K562 (cell line): ENCODE results near the gene OTUD5. TPM values are rescaled to one million over a fixed set of nuclear protein-coding genes. Genes with fewer than 3 reads are reported as not detected.

Source experiments
- C11orf30 ChIP-seq: fragments of 450-650 bp; IDR thresholded peaks from 2 replicates; pipeline ENCODE4 v1.6.1; 2016; ENCODE audit warnings: low read depth, mild to moderate bottlenecking
- CREB1 ChIP-seq, 2 experiments: sonication (generic) in 1 of 2; formaldehyde crosslinking in 1 of 2; IDR thresholded peaks; 2 replicates each; pipeline versions ENCODE4 v1.6.1 to v1.8.0; 2012 to 2022; ENCODE audit warnings: inconsistent platforms in 1 of 2, mild to moderate bottlenecking in 1 of 2, missing genetic modification reagents in 1 of 2, moderate library complexity in 1 of 2
- E2F8 ChIP-seq: fragments of 450-650 bp; IDR thresholded peaks from 2 replicates; pipeline ENCODE4 v1.7.1; 2018; ENCODE audit warnings: mild to moderate bottlenecking, low read depth; ENCODE audit not compliant: partially characterized antibody
- FOS ChIP-seq: IDR thresholded peaks from 3 replicates; pipeline ENCODE4 v1.6.1; 2011; ENCODE audit not compliant: insufficient read length; ENCODE audit errors: extremely low read depth
- JUND ChIP-seq, 2 experiments: IDR thresholded peaks; 2 replicates in 1 of 2; 3 replicates in 1 of 2; pipeline ENCODE4 v1.6.1; 2011; ENCODE audit warnings: borderline replicate concordance in 2 of 2, low read depth in 2 of 2, low read length in 2 of 2, improper control_type of control experiment in 1 of 2, missing biosample characterization in 1 of 2, missing genetic modification characterization in 1 of 2, missing genetic modification reagents in 1 of 2
- KDM4B ChIP-seq, 2 experiments: fragments of 450-650 bp in 1 of 2; sonication (generic) in 1 of 2; IDR thresholded peaks; 2 replicates each; pipeline ENCODE4 v1.6.1; 2016 to 2017; ENCODE audit warnings: borderline replicate concordance in 2 of 2, antibody characterized with exemption in 1 of 2, low read depth in 1 of 2, mild to moderate bottlenecking in 1 of 2
- MLLT1 ChIP-seq, 2 experiments: fragments of 450-650 bp; IDR thresholded peaks; 2 replicates each; pipeline ENCODE4 v1.6.1; 2016
- MYC ChIP-seq, 2 experiments: fragments of 250-450 bp in 1 of 2; sonication (Bioruptor Pico) in 1 of 2; IDR thresholded peaks; 2 replicates each; pipeline versions ENCODE4 v1.5.1 to v1.6.1; 2012 to 2021; ENCODE audit warnings: low read depth in 2 of 2, borderline replicate concordance in 1 of 2, improper control_type of control experiment in 1 of 2, low read length in 1 of 2, mild to moderate bottlenecking in 1 of 2, moderate library complexity in 1 of 2
- MYNN ChIP-seq, 2 experiments: sonication (generic); formaldehyde crosslinking in 1 of 2; IDR thresholded peaks; 2 replicates each; pipeline versions ENCODE4 v1.5.0 to v1.6.1; 2016 to 2020; ENCODE audit warnings: antibody characterized with exemption in 1 of 2, missing genetic modification reagents in 1 of 2
- NEUROD1 ChIP-seq: fragments of 150-350 bp; IDR thresholded peaks from 2 replicates; pipeline ENCODE4 v1.6.1; 2014; ENCODE audit warnings: borderline replicate concordance, low read length, low read depth; ENCODE audit not compliant: partially characterized antibody
- NUFIP1 ChIP-seq: fragments of 450-650 bp; IDR thresholded peaks from 2 replicates; pipeline ENCODE4 v1.6.1; 2018; ENCODE audit not compliant: partially characterized antibody
- PHF8 ChIP-seq: fragments of 200-600 bp; sonication (generic); IDR thresholded peaks from 2 replicates; pipeline ENCODE4 v1.6.1; 2012; ENCODE audit warnings: mixed run types, mild to moderate bottlenecking, inconsistent platforms, low read length, moderate library complexity, borderline replicate concordance
- SMAD1 ChIP-seq: fragments of 150-350 bp; IDR thresholded peaks from 2 replicates; pipeline ENCODE4 v1.6.1; 2014; ENCODE audit warnings: low read length, low read depth; ENCODE audit not compliant: partially characterized antibody
- SNIP1 ChIP-seq: fragments of 450-650 bp; IDR thresholded peaks from 2 replicates; pipeline ENCODE4 v1.7.1; 2017; ENCODE audit warnings: low read depth, mild to moderate bottlenecking
- SOX6 ChIP-seq: fragments of 450-650 bp; IDR thresholded peaks from 2 replicates; pipeline ENCODE4 v1.6.1; 2014; ENCODE audit warnings: mild to moderate bottlenecking
- TAL1 ChIP-seq: fragments of 450-650 bp; IDR thresholded peaks from 2 replicates; pipeline ENCODE4 v1.6.1; 2016; ENCODE audit warnings: mild to moderate bottlenecking
- TARDBP ChIP-seq: fragments of 450-650 bp; IDR thresholded peaks from 2 replicates; pipeline ENCODE4 v1.6.1; 2016
- TCFL5 ChIP-seq: fragments of 250-450 bp; sonication (Bioruptor Pico); conservative IDR thresholded peaks from 2 replicates; pipeline ENCODE4 v1.6.1; 2021; ENCODE audit warnings: mild to moderate bottlenecking, moderate library complexity, matching md5 sums
- ZNF431 ChIP-seq: sonication (generic); formaldehyde crosslinking; IDR thresholded peaks from 2 replicates; pipeline ENCODE4 v1.8.0; 2022; ENCODE audit warnings: mild to moderate bottlenecking, missing genetic modification reagents
- ZNF655 ChIP-seq: fragments of 250-450 bp; sonication (Bioruptor Pico); IDR thresholded peaks from 2 replicates; pipeline ENCODE4 v1.5.0; 2021
- ZNF707 ChIP-seq: fragments of 250-450 bp; sonication (Bioruptor Pico); conservative IDR thresholded peaks from 2 replicates; pipeline ENCODE4 v1.8.0; 2022; ENCODE audit warnings: inconsistent platforms, mild to moderate bottlenecking, moderate library complexity
- ZSCAN32 ChIP-seq: fragments of 450-650 bp; formaldehyde crosslinking; IDR thresholded peaks from 2 replicates; pipeline ENCODE4 v1.4.0; 2020; ENCODE audit warnings: mild to moderate bottlenecking, moderate library complexity
- polyA plus RNA-seq, 8 experiments: library from polyadenylated mRNA; depleted of rRNA in 4 of 8; stranded (reverse) in 5 of 8; unstranded in 3 of 8; fragments of >200 nt; fragmentation: Nextera tagmentation in 2 of 8; fragmentation: Illumina TruSeq in 1 of 8; extraction: Ambion mirVana in 2 of 8; extraction: Trizol in 1 of 8; gene quantifications; 2 replicates each; pipeline versions ENCODE4 v1.2.1 to v1.2.3, GENCODE V29; 2011 to 2014; ENCODE audit warnings: inconsistent platforms in 1 of 8, missing spikeins in 1 of 8
- total RNA-seq, 7 experiments: library from RNA; depleted of rRNA in 6 of 7; stranded (reverse); fragments of >200 nt in 6 of 7; fragmentation: Illumina TruSeq in 2 of 7; extraction: Trizol in 2 of 7; gene quantifications; 2 replicates each; pipeline versions ENCODE4 v1.2.1 to v1.2.3, GENCODE V29; 2011 to 2021; ENCODE audit warnings: low replicate concordance in 1 of 7

Gene OTUD5
- total and polyA plus RNA-seq, 9 of the 15 experiments (the other 6 are each of a cell fraction or from before 2014, with no cell fraction given): 3.6 to 102 (median 59.0) TPM

DNA sequence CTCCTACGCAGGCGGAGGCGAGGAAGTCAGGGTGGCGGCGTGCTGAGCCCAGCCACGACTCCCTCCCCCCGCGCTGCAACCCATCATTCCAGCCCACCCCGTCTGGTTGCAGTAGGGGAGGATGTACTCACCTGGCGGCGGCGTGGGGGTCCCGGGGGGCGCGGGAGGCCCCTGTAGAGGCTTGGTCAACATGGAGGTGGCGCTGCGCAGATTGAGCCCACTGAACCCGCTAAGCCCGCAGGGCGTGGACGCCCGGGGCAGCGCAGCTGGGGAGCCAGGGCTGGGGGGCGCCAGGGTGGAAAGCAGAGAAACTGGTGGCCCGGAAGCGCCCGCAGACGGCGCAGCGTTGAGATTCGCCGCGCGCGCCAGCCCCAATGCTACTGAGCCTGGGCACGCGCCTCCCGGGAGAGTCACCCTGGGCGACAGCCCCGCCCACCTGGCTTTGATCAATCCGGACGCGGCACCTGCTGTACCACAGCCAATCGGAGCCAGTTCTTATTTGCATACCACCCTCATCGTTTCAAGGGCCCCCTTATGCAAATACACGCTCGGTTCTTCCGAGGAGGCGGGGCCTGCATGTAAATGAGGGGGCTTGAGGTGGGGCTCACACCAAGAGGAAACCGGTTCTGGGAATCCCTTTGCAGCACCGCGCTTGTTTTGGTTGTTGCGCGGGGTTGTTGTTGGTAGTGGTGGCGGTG lies 38.6 kb downstream of the OTUD5 start, which contains the start of gene PIM2 (continued):
- TF ChIP-seq MYC (IDR thresholded peaks at IDR 0.05; ENCODE audit: low read depth, low read length) (peak; percentile 68; the same call in 1 of the 2 replicates), MYC (CRISPR knock-in tag; IDR thresholded peaks at IDR 0.05; ENCODE audit: borderline replicate concordance, low read depth) (peak; percentile 74; the same call in 1 of the 2 replicates), TAL1 (no peak), SOX6 (no peak), C11orf30 (no peak), JUND (IDR thresholded peaks at IDR 0.05; ENCODE audit: borderline replicate concordance, low read depth, low read length) (no peak), JUND (tag; IDR thresholded peaks at IDR 0.05; ENCODE audit: borderline replicate concordance, low read depth, low read length) (peak; percentile 28; the same call in 1 of the 3 replicates), ZSCAN32 (no peak), ZNF655 (CRISPR knock-in tag) (no peak), E2F8 (no peak), FOS (peak; percentile 56), SMAD1 (peak; percentile 77), TARDBP (no peak), KDM4B (IDR thresholded peaks at IDR 0.05; ENCODE audit: borderline replicate concordance in 2 of 2, low read depth in 1 of 2) (no peak), ZNF431 (no peak), ZNF707 (no peak), CREB1 (IDR thresholded peaks at IDR 0.05) (peak; percentile 25; the same call in 1 of the 2 replicates), CREB1 (CRISPR knock-in tag; IDR thresholded peaks at IDR 0.05) (no peak), NUFIP1 (no peak), NEUROD1 (no peak), PHF8 (peak; percentile 72; the same call in 1 of the 2 replicates), MLLT1 (IDR thresholded peaks at IDR 0.05) (no peak; a peak in 1 of 4 replicates), MYNN (IDR thresholded peaks at IDR 0.05) (peak; percentile 50; the same call in 1 of the 2 replicates), MYNN (CRISPR knock-in tag; IDR thresholded peaks at IDR 0.05) (no peak), SNIP1 (no peak), TCFL5 (CRISPR knock-in tag) (no peak)
